GM06990 (cell line): ENCODE measurements around the gene KCNAB1.

Experiments
- DNase-seq: peaks from one replicate; pipeline ENCODE4 v3.0.0-alpha.2; 2011; ENCODE audit not compliant: insufficient read length; ENCODE audit errors: extremely low read depth
- H3K27me3 ChIP-seq: replicated peaks from 2 replicates; pipeline ENCODE4 v1.6.0; 2011; ENCODE audit warnings: low read length; ENCODE audit not compliant: control insufficient read depth, insufficient read depth
- H3K36me3 ChIP-seq: 2 replicates; pipeline ENCODE4 v1.5.1; 2011; ENCODE audit warnings: low read length; ENCODE audit not compliant: control insufficient read depth, insufficient read depth
- H3K4me3 ChIP-seq: replicated peaks from 2 replicates; pipeline ENCODE4 v1.5.1; 2011; ENCODE audit warnings: low read depth, mild to moderate bottlenecking, control low read depth, low read length
- CTCF ChIP-seq: IDR thresholded peaks from 2 replicates; pipeline ENCODE4 v1.5.1; 2011; ENCODE audit warnings: low read length, control low read depth, mild to moderate bottlenecking, inconsistent platforms; ENCODE audit not compliant: insufficient read depth, poor library complexity, severe bottlenecking

KCNAB1 gene

GRCh38 chr3:156448300-156448699 is 327.9 kb downstream of the KCNAB1 start:
- no peak for DNase-seq
- Histone ChIP-seq H3K36me3 (no peaks in the 10 kb centered on the region), H3K4me3 (no peak overlapping the region), H3K27me3 (no peaks in the 10 kb centered on the region)
- peak; percentile 68 for TF ChIP-seq CTCF

- no peak for DNase-seq
- TF ChIP-seq CTCF = peak; percentile 72
- no peaks in the 10 kb centered on the region for H3K27me3 ChIP-seq
- no peak overlapping the region for H3K4me3 ChIP-seq
- no peaks in the 10 kb centered on the region for H3K36me3 ChIP-seq
These were observed 329.6 kb downstream of the KCNAB1 start for GRCh38 chr3:156449710-156450574.

GRCh38 chr3:156455839-156456238 is 335.5 kb downstream of the KCNAB1 start:
- no peak for DNase-seq
- no peak overlapping the region for H3K4me3 ChIP-seq
- H3K36me3 ChIP-seq = no peaks in the 10 kb centered on the region
- peak; percentile 23 for TF ChIP-seq CTCF
- no peaks in the 10 kb centered on the region for H3K27me3 ChIP-seq

GRCh38 chr3:156456771-156457224 is 336.4 kb downstream of the KCNAB1 start:
- DNase-seq = no peak
- TF ChIP-seq CTCF = no peak
- H3K4me3 ChIP-seq = no peak overlapping the region
- H3K36me3 ChIP-seq = no peaks in the 10 kb centered on the region
- no peaks in the 10 kb centered on the region for H3K27me3 ChIP-seq

GRCh38 chr3:156459434-156459833 is 339.1 kb downstream of the KCNAB1 start:
- DNase-seq = no peak
- H3K27me3 ChIP-seq = no peaks in the 10 kb centered on the region
- no peak for TF ChIP-seq CTCF
- no peak overlapping the region for H3K4me3 ChIP-seq
- no peaks in the 10 kb centered on the region for H3K36me3 ChIP-seq

- Histone ChIP-seq H3K36me3 (no peaks in the 10 kb centered on the region), H3K27me3 (no peaks in the 10 kb centered on the region), H3K4me3 (no peak overlapping the region)
- no peak for DNase-seq
- no peak for TF ChIP-seq CTCF
These were observed 339.8 kb downstream of the KCNAB1 start for GRCh38 chr3:156460206-156460611.
